ENCODE data around the gene ESYT1. TPM values are rescaled to one million over a fixed set of nuclear protein-coding genes. Genes with fewer than 3 reads are reported as not detected.
A peak's percentile ranks its signal among the peaks of the same experiment; 100 is the strongest.
"Not testable (repeated sequence)": the region's sequence is repeated elsewhere in the genome, so short reads cannot be mapped to it uniquely, and the experiment has no call there.

The ESYT1 gene
- total and polyA plus RNA-seq, 3 experiments from 2014 or later = 185 to 374 (median 191) TPM

GRCh38 chr12:56116267-56117081, 11.6 kb upstream of the ESYT1 start, which contains the start of gene RPL41:
RPL41 (plus strand) TSS chr12:56116633.
- H3K4me1 Mint-ChIP-seq = peaks cover 36 to 43% (median 37%) of the 10 kb centered on the region in 3 donors
- CTCF ChIA-PET = interaction anchor here (0.7 to 5.6 kb wide), 10 partner anchors 9 to 142 kb away, joined by 3 to 101 read pairs (median 21); partner anchors contain the start of genes ANKRD52, ERBB3, ESYT1 and PA2G4
- H3K4me3 Mint-ChIP-seq = peak within 1 kb of the TSS; percentile 89 to 100 (median 99)
- H3K4me1 ChIP-seq (ENCODE audit: insufficient read depth, low read length) = peaks cover 34% of the 10 kb centered on the region
- H3K4me3 ChIP-seq (ENCODE audit: low read length) = peak within 1 kb of the TSS; percentile 93
- H3K27ac ChIP-seq (ENCODE audit: low read depth, low read length) = peak within 1 kb of the TSS; percentile 99
- peak; percentile 86 to 97 (median 93) for DNase-seq
- no peaks in the 10 kb centered on the region for H3K9me3 Mint-ChIP-seq
- H3K9me3 ChIP-seq (ENCODE audit: low read length) = no peaks in the 10 kb centered on the region
- H3K27ac Mint-ChIP-seq = peak within 1 kb of the TSS; percentile 96 to 100 (median 98)
- H3K36me3 Mint-ChIP-seq = peaks cover 7 to 63% (median 26%) of the 10 kb centered on the region in 3 donors
- POLR2A ChIA-PET = interaction anchor here (0.9 to 5.8 kb wide), 11 partner anchors 9 to 298 kb away, joined by 3 to 115 read pairs (median 6); partner anchors contain the start of genes ESYT1, MYL6B, ORMDL2 and PA2G4
- H3K27me3 Mint-ChIP-seq = peaks cover 0 to 10% of the 10 kb centered on the region in 2 donors
- peaks cover 18% of the 10 kb centered on the region for H3K36me3 ChIP-seq (ENCODE audit: insufficient read depth, low read length)
- no peaks in the 10 kb centered on the region for H3K27me3 ChIP-seq (ENCODE audit: insufficient read depth, low read length, poor library complexity, severe bottlenecking)

DNA sequence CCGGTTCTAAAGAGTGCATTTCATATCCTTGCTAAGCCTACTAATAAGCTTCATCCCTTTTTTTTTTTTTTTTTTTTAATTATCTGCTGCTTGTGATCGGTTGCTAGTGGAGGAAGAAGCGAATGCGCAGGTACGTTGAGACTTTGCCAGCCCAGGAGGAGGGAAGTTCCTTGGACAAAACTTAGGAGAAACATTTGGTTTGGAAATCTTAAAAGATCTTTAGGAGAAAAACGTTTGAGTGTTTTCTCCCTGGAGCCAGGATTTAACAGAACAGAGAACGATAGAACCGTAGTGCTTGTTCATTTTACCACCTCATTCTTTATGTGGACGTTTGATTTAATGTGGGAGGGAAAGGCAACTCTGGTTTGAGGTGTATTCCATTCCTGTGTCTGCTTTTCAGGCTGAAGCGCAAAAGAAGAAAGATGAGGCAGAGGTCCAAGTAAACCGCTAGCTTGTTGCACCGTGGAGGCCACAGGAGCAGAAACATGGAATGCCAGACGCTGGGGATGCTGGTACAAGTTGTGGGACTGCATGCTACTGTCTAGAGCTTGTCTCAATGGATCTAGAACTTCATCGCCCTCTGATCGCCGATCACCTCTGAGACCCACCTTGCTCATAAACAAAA, 10.9 kb upstream of the ESYT1 start:
- CTCF ChIA-PET = interaction anchor here (1.1 to 5.6 kb wide), 14 partner anchors 9 to 231 kb away, joined by 3 to 101 read pairs (median 14); partner anchors contain the start of genes ANKRD52, ERBB3, ESYT1 and PA2G4
- Mint-ChIP-seq H3K36me3 (peaks cover 7 to 65% (median 23%) of the 10 kb centered on the region in 3 donors), H3K4me3 (peak overlapping the region; percentile 89 to 100 (median 99)), H3K4me1 (peaks cover 36 to 43% (median 37%) of the 10 kb centered on the region in 3 donors), H3K27ac (peak overlapping the region; percentile 96 to 100 (median 98))
- Histone ChIP-seq H3K36me3 (ENCODE audit: insufficient read depth, low read length) (peaks cover 13% of the 10 kb centered on the region), H3K4me3 (ENCODE audit: low read length) (peak overlapping the region; percentile 93), H3K27ac (ENCODE audit: low read depth, low read length) (peak overlapping the region; percentile 99), H3K4me1 (ENCODE audit: insufficient read depth, low read length) (peaks cover 34% of the 10 kb centered on the region)
- H3K27me3 Mint-ChIP-seq; DNase-seq; H3K9me3 ChIP-seq (ENCODE audit: low read length); H3K9me3 Mint-ChIP-seq; H3K27me3 ChIP-seq (ENCODE audit: insufficient read depth, low read length, poor library complexity, severe bottlenecking): not testable (repeated sequence)
- POLR2A ChIA-PET = interaction anchor here (0.9 to 5.8 kb wide), 14 partner anchors 9 to 299 kb away, joined by 3 to 115 read pairs (median 5); partner anchors contain the start of genes ESYT1, MYL6B, ORMDL2 and PA2G4

- ChIA-PET POLR2A (interaction anchor here (0.5 to 5.8 kb wide), 26 partner anchors 8 to 607 kb away, joined by 3 to 115 read pairs (median 4); partner anchors contain the start of genes ANKRD52, CNPY2, ERBB3 and ESYT1), CTCF (interaction anchor here (0.6 to 5.6 kb wide), 35 partner anchors 8 to 516 kb away, joined by 3 to 101 read pairs (median 5); partner anchors contain the start of genes ANKRD52, COQ10A, ERBB3 and ESYT1)
- peaks cover 11% of the 10 kb centered on the region for H3K36me3 ChIP-seq (ENCODE audit: insufficient read depth, low read length)
- H3K36me3 Mint-ChIP-seq = peaks cover 7 to 61% (median 21%) of the 10 kb centered on the region in 3 donors
- no peaks in the 10 kb centered on the region for H3K9me3 Mint-ChIP-seq
- H3K27ac ChIP-seq (ENCODE audit: low read depth, low read length) = peak within 1 kb of the TSS; percentile 99
- no peaks in the 10 kb centered on the region for H3K9me3 ChIP-seq (ENCODE audit: low read length)
- peak within 1 kb of the TSS; percentile 93 for H3K4me3 ChIP-seq (ENCODE audit: low read length)
- H3K27ac Mint-ChIP-seq = peak within 1 kb of the TSS; percentile 96 to 100 (median 98)
- no peaks in the 10 kb centered on the region for H3K27me3 ChIP-seq (ENCODE audit: insufficient read depth, low read length, poor library complexity, severe bottlenecking)
- DNase-seq = peak; percentile 93 to 100 (median 98)
- H3K4me1 ChIP-seq (ENCODE audit: insufficient read depth, low read length) = peaks cover 34% of the 10 kb centered on the region
- H3K4me1 Mint-ChIP-seq = peaks cover 37 to 43% (median 38%) of the 10 kb centered on the region in 3 donors
- H3K4me3 Mint-ChIP-seq = peak within 1 kb of the TSS; percentile 89 to 100 (median 99)
- H3K27me3 Mint-ChIP-seq = peaks cover 0 to 10% of the 10 kb centered on the region in 2 donors
Observed at GRCh38 chr12:56117778-56118687, 10.0 kb upstream of the ESYT1 start, which contains the start of gene ZC3H10. ZC3H10 (plus strand) TSS chr12:56118266; CDS start chr12:56120563, 2,297 bp downstream.

DNA sequence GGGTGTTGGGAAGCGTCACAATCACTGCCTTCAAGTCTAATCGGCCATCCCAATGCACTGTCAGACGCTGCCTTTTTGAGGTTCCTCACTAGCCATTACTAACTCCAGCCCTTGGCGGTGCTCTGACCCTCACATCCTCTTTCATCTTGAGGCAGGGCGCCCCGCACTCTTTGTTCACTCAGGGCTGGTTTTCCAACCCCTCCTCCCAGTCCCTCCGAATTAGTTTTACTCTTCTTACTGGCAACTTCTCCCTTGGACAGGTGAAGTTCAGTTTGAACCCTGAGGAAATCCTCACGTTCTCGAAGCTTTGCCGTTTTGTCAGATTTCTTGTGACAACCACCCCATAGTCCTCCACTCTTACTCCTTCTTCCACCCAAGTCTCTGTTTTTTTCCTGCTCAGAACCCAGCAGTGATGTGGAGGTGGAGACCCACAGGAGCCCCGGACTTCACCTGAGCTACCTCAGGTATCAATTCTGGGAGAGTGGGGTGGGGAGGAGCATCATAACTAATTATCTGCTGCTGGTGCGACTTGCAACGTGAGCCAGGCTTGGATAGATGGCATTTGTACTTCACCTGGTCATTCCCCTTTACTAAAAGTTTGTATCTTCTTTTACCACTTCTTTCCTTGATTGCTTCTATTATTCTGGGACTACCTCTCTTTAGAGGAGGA, 9.2 kb upstream of the ESYT1 start:
- Mint-ChIP-seq H3K36me3 (peaks cover 7 to 53% (median 14%) of the 10 kb centered on the region in 3 donors), H3K4me1 (peaks cover 40 to 45% (median 40%) of the 10 kb centered on the region in 3 donors), H3K27me3 (peaks cover 0 to 10% of the 10 kb centered on the region in 2 donors), H3K9me3 (no peaks in the 10 kb centered on the region), H3K27ac (peak overlapping the region; percentile 96 to 100 (median 98)), H3K4me3 (peak overlapping the region; percentile 89 to 100 (median 99))
- DNase-seq = no peak
- Histone ChIP-seq H3K27ac (ENCODE audit: low read depth, low read length) (peak overlapping the region; percentile 99), H3K27me3 (ENCODE audit: insufficient read depth, low read length, poor library complexity, severe bottlenecking) (no peaks in the 10 kb centered on the region), H3K4me1 (ENCODE audit: insufficient read depth, low read length) (peaks cover 34% of the 10 kb centered on the region), H3K4me3 (ENCODE audit: low read length) (peak overlapping the region; percentile 84), H3K36me3 (ENCODE audit: insufficient read depth, low read length) (peaks cover 11% of the 10 kb centered on the region), H3K9me3 (ENCODE audit: low read length) (no peaks in the 10 kb centered on the region)
- ChIA-PET POLR2A (interaction anchor here (0.5 to 5.8 kb wide), 25 partner anchors 8 to 606 kb away, joined by 3 to 115 read pairs (median 4); partner anchors contain the start of genes ANKRD52, CNPY2, ERBB3 and ESYT1), CTCF (interaction anchor here (0.6 to 5.6 kb wide), 38 partner anchors 7 to 515 kb away, joined by 3 to 101 read pairs (median 4); partner anchors contain the start of genes ANKRD52, COQ10A, ERBB3 and ESYT1)

GRCh38 chr12:56119361-56119796, 8.7 kb upstream of the ESYT1 start:
- Mint-ChIP-seq H3K4me1 (peaks cover 44 to 49% (median 45%) of the 10 kb centered on the region in 3 donors), H3K27ac (peak overlapping the region; percentile 96 to 100 (median 98)), H3K27me3 (peaks cover 0 to 10% of the 10 kb centered on the region in 2 donors), H3K36me3 (peaks cover 7 to 51% (median 12%) of the 10 kb centered on the region in 3 donors), H3K4me3 (peak overlapping the region; percentile 89 to 100 (median 99)), H3K9me3 (no peaks in the 10 kb centered on the region)
- peak overlapping the region; percentile 99 for H3K27ac ChIP-seq (ENCODE audit: low read depth, low read length)
- H3K4me1 ChIP-seq (ENCODE audit: insufficient read depth, low read length) = peaks cover 34% of the 10 kb centered on the region
- H3K9me3 ChIP-seq (ENCODE audit: low read length) = no peaks in the 10 kb centered on the region
- H3K4me3 ChIP-seq (ENCODE audit: low read length) = peak overlapping the region; percentile 84
- H3K36me3 ChIP-seq (ENCODE audit: insufficient read depth, low read length) = peaks cover 11% of the 10 kb centered on the region
- CTCF ChIA-PET = interaction anchor here (0.6 to 5.6 kb wide), 22 partner anchors 8 to 381 kb away, joined by 3 to 101 read pairs (median 4); partner anchors contain the start of genes ANKRD52, ESYT1, PA2G4 and RNF41
- DNase-seq = peak; percentile 20 to 75 (median 57)
- POLR2A ChIA-PET = interaction anchor here (0.6 to 5.8 kb wide), 7 partner anchors 9 to 171 kb away, joined by 3 to 115 read pairs (median 16); partner anchors contain the start of genes ANKRD52, ESYT1, PA2G4 and RAB5B
- H3K27me3 ChIP-seq (ENCODE audit: insufficient read depth, low read length, poor library complexity, severe bottlenecking) = no peaks in the 10 kb centered on the region

- H3K36me3 ChIP-seq (ENCODE audit: insufficient read depth, low read length) = peaks cover 11% of the 10 kb centered on the region
- peak overlapping the region in 1 of 7 donors; percentile 36 for H3K4me3 Mint-ChIP-seq
- no peak for DNase-seq
- CTCF ChIA-PET = interaction anchor here (0.6 to 5.6 kb wide), 15 partner anchors 8 to 344 kb away, joined by 3 to 101 read pairs (median 4); partner anchors contain the start of genes ANKRD52, ESYT1, PA2G4 and RNF41
- H3K9me3 ChIP-seq (ENCODE audit: low read length) = no peaks in the 10 kb centered on the region
- H3K36me3 Mint-ChIP-seq = peaks cover 7 to 51% (median 12%) of the 10 kb centered on the region in 3 donors
- H3K27ac Mint-ChIP-seq = peak overlapping the region in 3 of 8 donors; percentile 7 to 99 (median 21)
- peaks cover 33% of the 10 kb centered on the region for H3K4me1 ChIP-seq (ENCODE audit: insufficient read depth, low read length)
- H3K27me3 ChIP-seq (ENCODE audit: insufficient read depth, low read length, poor library complexity, severe bottlenecking) = no peaks in the 10 kb centered on the region
- H3K4me1 Mint-ChIP-seq = peaks cover 48 to 53% (median 50%) of the 10 kb centered on the region in 3 donors
- no peak overlapping the region for H3K4me3 ChIP-seq (ENCODE audit: low read length)
- H3K27ac ChIP-seq (ENCODE audit: low read depth, low read length) = no peak overlapping the region
- POLR2A ChIA-PET = interaction anchor here (3.3 to 5.8 kb wide), 2 partner anchors 70 to 102 kb away, joined by 16 to 60 read pairs; partner anchors contain the start of genes RNF41 and SMARCC2
- peaks cover 0 to 10% of the 10 kb centered on the region in 2 donors for H3K27me3 Mint-ChIP-seq
- no peaks in the 10 kb centered on the region for H3K9me3 Mint-ChIP-seq
Observed at GRCh38 chr12:56120158-56120846, 7.8 kb upstream of the ESYT1 start.
